G401 (cell line): ENCODE measurements around the gene APBA1. TPM values are rescaled to one million over a fixed set of nuclear protein-coding genes. Genes with fewer than 3 reads are reported as not detected.

ENCODE experiments used
- DNase-seq: peaks from one replicate; pipeline ENCODE4 v3.0.0-alpha.2; 2015; ENCODE audit warnings: low spot score
- in situ Hi-C: cut with HindIII; loops from 2 replicates; pipeline ENCODE4 v1.10.0; 2016; ENCODE audit warnings: low sequenced_read_pairs, mixed read lengths
- total RNA-seq: library from RNA; depleted of rRNA; stranded (reverse); fragments of >200 nt; shearing (Covaris generic); gene quantifications from 2 replicates; pipeline ENCODE4 v1.2.3, GENCODE V29; 2014

The APBA1 gene
- total RNA-seq, 1 experiment from 2014 or later, result 3.0 TPM

- in situ Hi-C loops, result no loop called here
- peak; percentile 57 for DNase-seq
These were observed 122.6 kb downstream of the APBA1 start for GRCh38 chr9:69549310-69550202.

- in situ Hi-C loops, result no loop called here
- no peak for DNase-seq
These were observed 123.5 kb downstream of the APBA1 start for GRCh38 chr9:69548681-69549080.

- no peak for DNase-seq
- in situ Hi-C loops, result no loop called here
These were observed 125.9 kb downstream of the APBA1 start for GRCh38 chr9:69546265-69546664.

- in situ Hi-C loops, result no loop called here
- DNase-seq, result peak; percentile 35
These were observed 129.0 kb downstream of the APBA1 start for GRCh38 chr9:69542942-69543704.

GRCh38 chr9:69542058-69542457 is 130.1 kb downstream of the APBA1 start:
- DNase-seq, result no peak
- in situ Hi-C loops, result no loop called here

- no peak for DNase-seq
- in situ Hi-C loops, result no loop called here
These were observed 136.3 kb downstream of the APBA1 start for GRCh38 chr9:69535911-69536310.

GRCh38 chr9:69535286-69535832 is 136.8 kb downstream of the APBA1 start:
- in situ Hi-C loops, result no loop called here

GRCh38 chr9:69532396-69532795 is 139.8 kb downstream of the APBA1 start:
- no peak for DNase-seq
- in situ Hi-C loops, result no loop called here

More at GRCh38 chr9:69535286-69535832, 136.8 kb downstream of the APBA1 start:
- no peak for DNase-seq

GRCh38 chr9:69527454-69527853 is 144.7 kb downstream of the APBA1 start:
- DNase-seq, result no peak
- in situ Hi-C loops, result no loop called here

GRCh38 chr9:69526699-69527098 is 145.5 kb downstream of the APBA1 start:
- in situ Hi-C loops, result no loop called here
- no peak for DNase-seq

- in situ Hi-C loops, result no loop called here
- DNase-seq, result no peak
These were observed 152.5 kb downstream of the APBA1 start for GRCh38 chr9:69519470-69520240.

GRCh38 chr9:69516353-69517322 is 155.5 kb downstream of the APBA1 start:
- in situ Hi-C loops, result no loop called here
- DNase-seq, result no peak

GRCh38 chr9:69515810-69516209 is 156.4 kb downstream of the APBA1 start:
- DNase-seq, result no peak
- in situ Hi-C loops, result no loop called here

- in situ Hi-C loops, result no loop called here
- DNase-seq, result peak; percentile 37
These were observed 158.9 kb downstream of the APBA1 start for GRCh38 chr9:69513141-69513820.

GRCh38 chr9:69504058-69504457 is 168.1 kb downstream of the APBA1 start:
- in situ Hi-C loops, result no loop called here
- DNase-seq, result no peak

GRCh38 chr9:69502671-69503301 is 169.4 kb downstream of the APBA1 start:
- no peak for DNase-seq
- in situ Hi-C loops, result no loop called here

- DNase-seq, result no peak
- in situ Hi-C loops, result no loop called here
These were observed 171.3 kb downstream of the APBA1 start for GRCh38 chr9:69500896-69501295.
